PC-9 (cell line): ENCODE data around the gene IQGAP1. TPM values are rescaled to one million over a fixed set of nuclear protein-coding genes. Genes with fewer than 3 reads are reported as not detected.

Source experiments
- BruUV-seq: library from RNA; stranded (reverse); fragments of 400-500 nt; replicated peaks from 2 replicates; lab custom pipeline; 2021; lab: Mats Ljungman, UMichigan
- CTCF ChIA-PET: fragments of 300-600 bp; sonication (Branson Sonifier 250); formaldehyde crosslinking; loops from one replicate; lab custom pipeline; 2022; ENCODE audit warnings: antibody characterized with exemption; lab: Charles Lee
- POLR2A ChIA-PET: fragments of 300-600 bp; sonication (Branson Sonifier 250); formaldehyde crosslinking; loops from one replicate; lab custom pipeline; 2022; ENCODE audit warnings: antibody characterized with exemption; ENCODE audit not compliant: unreplicated experiment; lab: Charles Lee
- DNase-seq, 2 experiments: peaks; one replicate each; pipeline versions ENCODE4 v3.0.0 to v3.0.0-alpha.2; 2015 to 2022; ENCODE audit warnings: mixed read lengths in 1 of 2
- H2AFZ ChIP-seq: fragments of 200-600 bp; sonication (generic); 2 replicates; pipeline ENCODE4 v1.8.1; 2017; ENCODE audit warnings: antibody characterized with exemption
- H3F3A ChIP-seq: fragments of 200-600 bp; sonication (generic); 2 replicates; pipeline ENCODE4 v1.8.1; 2017; ENCODE audit warnings: antibody characterized with exemption, mild to moderate bottlenecking, low read depth; ENCODE audit not compliant: insufficient read depth
- H3K27ac ChIP-seq: fragments of 200-600 bp; sonication (generic); 2 replicates; pipeline ENCODE4 v1.6.1; 2016; ENCODE audit warnings: mixed run types
- H3K27me3 ChIP-seq: fragments of 200-600 bp; sonication (generic); 2 replicates; pipeline ENCODE4 v1.6.1; 2016; ENCODE audit warnings: low read depth, mixed run types; ENCODE audit not compliant: insufficient read depth
- H3K36me3 ChIP-seq: fragments of 200-600 bp; sonication (generic); 2 replicates; pipeline ENCODE4 v1.6.1; 2016; ENCODE audit warnings: low read depth, mixed run types
- H3K4me1 ChIP-seq: fragments of 200-600 bp; sonication (generic); replicated peaks from 2 replicates; pipeline ENCODE4 v1.6.1; 2016; ENCODE audit warnings: mixed run types; ENCODE audit not compliant: insufficient read depth
- H3K4me2 ChIP-seq: fragments of 200-600 bp; sonication (generic); 2 replicates; pipeline ENCODE4 v1.6.1; 2017; ENCODE audit warnings: mixed run types
- H3K4me3 ChIP-seq: fragments of 200-600 bp; sonication (generic); 2 replicates; pipeline ENCODE4 v1.6.1; 2016; ENCODE audit warnings: mixed run types
- H3K79me2 ChIP-seq: fragments of 200-600 bp; sonication (generic); 2 replicates; pipeline ENCODE4 v1.6.1; 2017; ENCODE audit warnings: low read depth, mixed run types
- H3K9me2 ChIP-seq: fragments of 200-600 bp; sonication (generic); 2 replicates; pipeline ENCODE4 v1.8.1; 2017; ENCODE audit warnings: mild to moderate bottlenecking; ENCODE audit not compliant: insufficient read depth
- H3K9me3 ChIP-seq: fragments of 200-600 bp; sonication (generic); 2 replicates; pipeline ENCODE4 v1.8.1; 2016; ENCODE audit warnings: low read depth; ENCODE audit not compliant: insufficient read depth
- H4K20me1 ChIP-seq: fragments of 200-600 bp; sonication (generic); 2 replicates; pipeline ENCODE4 v1.8.1; 2017; ENCODE audit not compliant: insufficient read depth
- EZH2 ChIP-seq: fragments of 200-600 bp; sonication (generic); IDR thresholded peaks from 2 replicates; pipeline ENCODE4 v1.8.0; 2017; ENCODE audit warnings: antibody characterized with exemption, low read depth
- intact Hi-C: fragments of 100-400 bp; cut with micrococcal nuclease; formaldehyde crosslinking; loops from one replicate; pipeline ENCODE4 v1.10.0; 2022; ENCODE audit not compliant: unreplicated experiment
- total RNA-seq: library from RNA; stranded (reverse); gene quantifications from 2 replicates; pipeline ENCODE4 v1.2.3, GENCODE V29; 2021
- TF ChIP-seq, protein P1 (sequence below): fragments of 200-600 bp; sonication (generic); conservative IDR thresholded peaks from 2 replicates; pipeline ENCODE4 v1.6.1; 2017; ENCODE audit warnings: mixed run types, antibody characterized with exemption, mild to moderate bottlenecking, moderate library complexity

The IQGAP1 gene
- total RNA-seq, 1 experiment from 2014 or later, result 164 TPM

DNA sequence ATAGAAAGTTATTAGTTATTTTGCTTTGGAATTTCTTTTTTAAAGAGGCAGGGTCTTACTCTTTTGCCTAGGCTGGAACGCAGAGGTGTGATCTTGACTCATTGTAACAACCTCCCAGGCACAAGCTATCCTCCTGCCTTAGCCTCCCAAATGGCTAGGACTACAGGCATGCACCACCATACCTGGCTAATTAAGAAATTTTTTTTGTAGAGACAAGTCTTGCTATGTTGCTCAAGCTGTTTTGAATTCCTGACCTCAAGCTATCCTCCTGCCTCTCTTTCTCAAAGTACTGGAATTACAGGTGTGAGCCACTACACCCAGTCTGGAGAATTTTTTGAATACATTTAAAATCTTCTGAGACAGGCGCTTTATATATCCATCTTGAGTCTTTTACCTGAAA lies 49.5 kb downstream of the IQGAP1 start:
- TF ChIP-seq, protein P1, sequence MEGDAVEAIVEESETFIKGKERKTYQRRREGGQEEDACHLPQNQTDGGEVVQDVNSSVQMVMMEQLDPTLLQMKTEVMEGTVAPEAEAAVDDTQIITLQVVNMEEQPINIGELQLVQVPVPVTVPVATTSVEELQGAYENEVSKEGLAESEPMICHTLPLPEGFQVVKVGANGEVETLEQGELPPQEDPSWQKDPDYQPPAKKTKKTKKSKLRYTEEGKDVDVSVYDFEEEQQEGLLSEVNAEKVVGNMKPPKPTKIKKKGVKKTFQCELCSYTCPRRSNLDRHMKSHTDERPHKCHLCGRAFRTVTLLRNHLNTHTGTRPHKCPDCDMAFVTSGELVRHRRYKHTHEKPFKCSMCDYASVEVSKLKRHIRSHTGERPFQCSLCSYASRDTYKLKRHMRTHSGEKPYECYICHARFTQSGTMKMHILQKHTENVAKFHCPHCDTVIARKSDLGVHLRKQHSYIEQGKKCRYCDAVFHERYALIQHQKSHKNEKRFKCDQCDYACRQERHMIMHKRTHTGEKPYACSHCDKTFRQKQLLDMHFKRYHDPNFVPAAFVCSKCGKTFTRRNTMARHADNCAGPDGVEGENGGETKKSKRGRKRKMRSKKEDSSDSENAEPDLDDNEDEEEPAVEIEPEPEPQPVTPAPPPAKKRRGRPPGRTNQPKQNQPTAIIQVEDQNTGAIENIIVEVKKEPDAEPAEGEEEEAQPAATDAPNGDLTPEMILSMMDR, result no peak
- TF ChIP-seq EZH2, result no peak
- Histone ChIP-seq H3F3A (peaks cover 18% of the 10 kb centered on the region; the same call in 1 of the 2 replicates), H3K9me2 (no peaks in the 10 kb centered on the region), H3K36me3 (peaks cover 30% of the 10 kb centered on the region), H3K4me2 (no peak overlapping the region), H3K4me3 (no peak overlapping the region), H3K79me2 (peaks cover 4% of the 10 kb centered on the region; the same call in 1 of the 2 replicates), H3K4me1 (no peaks in the 10 kb centered on the region), H4K20me1 (peaks cover 6% of the 10 kb centered on the region; the same call in 1 of the 2 replicates), H3K9me3 (no peaks in the 10 kb centered on the region), H2AFZ (no peak overlapping the region), H3K27me3 (no peaks in the 10 kb centered on the region), H3K27ac (no peak overlapping the region)
- POLR2A ChIA-PET, result no interaction called here
- intact Hi-C loops, result no loop called here
- no peak for DNase-seq
- BruUV-seq, result no TSS peak
- CTCF ChIA-PET, result no interaction called here

DNA sequence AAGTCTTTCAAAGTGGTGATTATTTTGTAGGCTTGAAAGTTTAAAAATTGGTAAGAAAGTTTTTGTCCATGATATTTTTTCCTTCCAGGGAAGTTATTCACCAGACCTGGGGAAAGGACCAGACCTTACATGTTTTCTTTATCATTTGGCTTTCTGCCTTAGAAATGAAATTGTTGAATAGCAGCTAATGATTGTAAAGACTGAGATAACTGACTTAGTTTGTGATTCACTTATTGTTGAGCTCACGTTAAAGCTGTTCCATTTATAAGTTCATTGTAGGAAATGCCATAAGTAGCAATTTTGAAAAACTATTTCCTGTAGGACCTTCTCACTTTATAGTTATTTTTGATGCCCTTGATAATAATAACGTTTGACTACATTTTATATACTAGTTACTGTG lies 51.9 kb downstream of the IQGAP1 start:
- H3F3A ChIP-seq, result peaks cover 25% of the 10 kb centered on the region
- no TSS peak for BruUV-seq
- no peak for DNase-seq
- H3K27ac ChIP-seq, result no peak overlapping the region
- peaks cover 4% of the 10 kb centered on the region; the same call in 1 of the 2 replicates for H3K79me2 ChIP-seq
- H3K9me3 ChIP-seq, result no peaks in the 10 kb centered on the region
- H3K4me2 ChIP-seq, result no peak overlapping the region
- H2AFZ ChIP-seq, result no peak overlapping the region
- intact Hi-C loops, result no loop called here
- peaks cover 34% of the 10 kb centered on the region for H3K36me3 ChIP-seq
- CTCF ChIA-PET, result interaction anchor here (0.7 kb wide), 1 partner anchor 41 kb away, joined by 4 read pairs; no protein-coding TSS in a partner anchor
- no peaks in the 10 kb centered on the region for H3K9me2 ChIP-seq
- POLR2A ChIA-PET, result no interaction called here
- TF ChIP-seq EZH2, result no peak
- TF ChIP-seq, protein P1, result no peak
- H3K4me1 ChIP-seq, result no peaks in the 10 kb centered on the region
- H3K4me3 ChIP-seq, result no peak overlapping the region
- peaks cover 6% of the 10 kb centered on the region; the same call in 1 of the 2 replicates for H4K20me1 ChIP-seq
- no peaks in the 10 kb centered on the region for H3K27me3 ChIP-seq

DNA sequence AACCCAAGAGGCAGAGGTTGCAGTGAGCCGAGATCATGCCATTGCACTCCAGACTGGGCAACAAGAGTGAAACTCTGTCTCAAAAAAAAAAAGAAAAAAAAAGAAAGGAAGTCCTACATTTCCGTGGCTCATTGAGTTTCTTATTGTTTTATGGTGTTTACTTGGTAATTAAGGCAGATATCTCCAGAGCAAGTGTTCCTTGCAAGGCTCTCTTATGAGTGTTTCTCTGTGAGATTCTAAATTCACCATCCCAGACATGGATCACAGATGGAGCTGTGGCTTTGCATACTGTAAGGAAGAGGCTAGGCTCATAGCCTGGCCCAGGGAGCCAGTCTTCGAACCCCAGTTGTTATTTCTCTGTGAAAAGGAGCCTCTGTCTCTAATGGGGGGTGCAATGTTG lies 53.0 kb downstream of the IQGAP1 start:
- CTCF ChIA-PET, result no interaction called here
- POLR2A ChIA-PET, result no interaction called here

More for the DNA sequence above, 53.0 kb downstream of the IQGAP1 start:
- H3K36me3 ChIP-seq, result peaks cover 39% of the 10 kb centered on the region
- TF ChIP-seq, protein P1, result no peak
- TF ChIP-seq EZH2, result no peak
- no TSS peak for BruUV-seq
- H3F3A ChIP-seq, result peaks cover 25% of the 10 kb centered on the region
- no peak overlapping the region for H3K4me3 ChIP-seq
- H2AFZ ChIP-seq, result no peak overlapping the region
- no peaks in the 10 kb centered on the region for H3K27me3 ChIP-seq
- H4K20me1 ChIP-seq, result peaks cover 6% of the 10 kb centered on the region; the same call in 1 of the 2 replicates
- no peak overlapping the region for H3K4me2 ChIP-seq
- H3K9me2 ChIP-seq, result no peaks in the 10 kb centered on the region
- H3K79me2 ChIP-seq, result peaks cover 4% of the 10 kb centered on the region; the same call in 1 of the 2 replicates
- H3K4me1 ChIP-seq, result no peaks in the 10 kb centered on the region
- DNase-seq, result no peak
- intact Hi-C loops, result no loop called here
- H3K9me3 ChIP-seq, result no peaks in the 10 kb centered on the region
- H3K27ac ChIP-seq, result no peak overlapping the region
